GM19240 (cell line): ENCODE data around the gene ENDOV.

ENCODE experiments used
- DNase-seq: peaks from one replicate; pipeline ENCODE4 v3.0.0; 2011; ENCODE audit warnings: low spot score; ENCODE audit not compliant: insufficient read length

Gene ENDOV

GRCh38 chr17:80465327-80465974 lies 50.5 kb downstream of the ENDOV start:
- DNase-seq = no peak

GRCh38 chr17:80466188-80466705 lies 51.3 kb downstream of the ENDOV start:
- no peak for DNase-seq

GRCh38 chr17:80468242-80468641 lies 53.3 kb downstream of the ENDOV start:
- DNase-seq = no peak

GRCh38 chr17:80468781-80469493 lies 54.0 kb downstream of the ENDOV start:
- DNase-seq = no peak

GRCh38 chr17:80469667-80470066 lies 54.7 kb downstream of the ENDOV start:
- DNase-seq = no peak

- DNase-seq = no peak
These were observed 55.6 kb downstream of the ENDOV start for GRCh38 chr17:80470603-80471002.

GRCh38 chr17:80471922-80472321 lies 57.0 kb downstream of the ENDOV start:
- no peak for DNase-seq

GRCh38 chr17:80472996-80473395 lies 58.0 kb downstream of the ENDOV start:
- no peak for DNase-seq

- no peak for DNase-seq
These were observed 58.7 kb downstream of the ENDOV start for GRCh38 chr17:80473701-80474100.

GRCh38 chr17:80474231-80474960 lies 59.4 kb downstream of the ENDOV start:
- DNase-seq = no peak

GRCh38 chr17:80474961-80475909 lies 60.3 kb downstream of the ENDOV start:
- DNase-seq = no peak

GRCh38 chr17:80475910-80476876 lies 61.2 kb downstream of the ENDOV start, which contains the start of gene NPTX1:
Gene NPTX1, minus strand, starts transcription at chr17:80476607. Its CDS starts 161 bp downstream, at chr17:80476446.
- DNase-seq = no peak

GRCh38 chr17:80476877-80477646 lies 62.1 kb downstream of the ENDOV start:
- DNase-seq = no peak

- DNase-seq = no peak
These were observed 62.9 kb downstream of the ENDOV start for GRCh38 chr17:80477647-80478478.

GRCh38 chr17:80478487-80479245 lies 63.7 kb downstream of the ENDOV start:
- no peak for DNase-seq

GRCh38 chr17:80479246-80479566 lies 64.2 kb downstream of the ENDOV start:
- DNase-seq = no peak

- no peak for DNase-seq
These were observed 65.3 kb downstream of the ENDOV start for GRCh38 chr17:80480248-80480647.
